GM23338 (cell line): ENCODE results near the gene PARP2. TPM values are rescaled to one million over a fixed set of nuclear protein-coding genes. Genes with fewer than 3 reads are reported as not detected.
A peak's percentile ranks its signal among the peaks of the same experiment; 100 is the strongest.

Source experiments
- ATAC-seq: fragments of 200-7000 bp; cut with Tn5 transposase; 3 replicates; pipeline ENCODE4 v1.9.1; 2020
- DNase-seq: peaks from one replicate; pipeline ENCODE4 v3.0.0-alpha.2; 2015; ENCODE audit warnings: low spot score
- H2AFZ ChIP-seq: fragments of 200-600 bp; sonication (generic); 2 replicates; pipeline ENCODE4 v1.8.0; 2016; ENCODE audit warnings: antibody characterized with exemption, mild to moderate bottlenecking, moderate library complexity
- H3F3A ChIP-seq: fragments of 200-600 bp; sonication (generic); replicated peaks from 2 replicates; pipeline ENCODE4 v1.8.0; 2017; ENCODE audit warnings: antibody characterized with exemption, mixed run types, low read depth
- H3K27ac ChIP-seq: fragments of 200-600 bp; sonication (generic); 2 replicates; pipeline ENCODE4 v1.6.1; 2016; ENCODE audit warnings: low read depth
- H3K27me3 ChIP-seq: fragments of 200-600 bp; sonication (generic); 2 replicates; pipeline ENCODE4 v1.8.0; 2016; ENCODE audit warnings: mild to moderate bottlenecking, mixed run types, moderate library complexity; ENCODE audit not compliant: insufficient read depth
- H3K36me3 ChIP-seq: fragments of 200-600 bp; sonication (generic); 2 replicates; pipeline ENCODE4 v1.8.0; 2016; ENCODE audit warnings: mild to moderate bottlenecking; ENCODE audit not compliant: insufficient read depth
- H3K4me1 ChIP-seq: fragments of 200-600 bp; sonication (generic); 2 replicates; pipeline ENCODE4 v1.8.0; 2016; ENCODE audit warnings: mild to moderate bottlenecking, moderate library complexity; ENCODE audit not compliant: insufficient read depth
- H3K4me2 ChIP-seq: fragments of 200-600 bp; sonication (generic); 2 replicates; pipeline ENCODE4 v1.7.1; 2017; ENCODE audit warnings: mixed run types
- H3K4me3 ChIP-seq: fragments of 200-600 bp; sonication (generic); 2 replicates; pipeline ENCODE4 v1.6.1; 2016; ENCODE audit warnings: mixed run types
- H3K79me2 ChIP-seq: fragments of 200-600 bp; sonication (generic); replicated peaks from 2 replicates; pipeline ENCODE4 v1.8.0; 2017; ENCODE audit warnings: mild to moderate bottlenecking; ENCODE audit not compliant: insufficient read depth
- H3K9me2 ChIP-seq: fragments of 200-600 bp; sonication (generic); 2 replicates; pipeline ENCODE4 v1.8.0; 2017; ENCODE audit not compliant: insufficient read depth
- H4K20me1 ChIP-seq: fragments of 200-600 bp; sonication (generic); replicated peaks from 2 replicates; pipeline ENCODE4 v1.8.0; 2017; ENCODE audit warnings: mild to moderate bottlenecking; ENCODE audit not compliant: insufficient read depth
- H3K27ac Mint-ChIP-seq: 2 replicates; pipeline ENCODE4 v1.8.0; 2020; ENCODE audit warnings: inconsistent platforms, mild to moderate bottlenecking, moderate library complexity, mixed read lengths
- H3K27me3 Mint-ChIP-seq: 3 replicates; pipeline ENCODE4 v1.8.0; 2022; ENCODE audit warnings: low read depth, mild to moderate bottlenecking, moderate library complexity, mixed read lengths, inconsistent platforms; ENCODE audit not compliant: insufficient read depth, poor library complexity
- H3K36me3 Mint-ChIP-seq: 3 replicates; pipeline ENCODE4 v1.8.0; 2021; ENCODE audit warnings: low read depth, mild to moderate bottlenecking, inconsistent platforms, moderate library complexity, mixed read lengths
- H3K4me1 Mint-ChIP-seq: 3 replicates; pipeline ENCODE4 v1.8.0; 2020; ENCODE audit warnings: mild to moderate bottlenecking, inconsistent platforms, mixed read lengths
- H3K4me3 Mint-ChIP-seq: 3 replicates; pipeline ENCODE4 v1.8.0; 2021; ENCODE audit warnings: moderate library complexity, mild to moderate bottlenecking, inconsistent platforms, mixed read lengths
- H3K9me3 Mint-ChIP-seq: 3 replicates; pipeline ENCODE4 v1.8.0; 2020; ENCODE audit warnings: moderate library complexity, mild to moderate bottlenecking, inconsistent platforms, mixed read lengths
- CREB1 ChIP-seq: fragments of 250-450 bp; sonication (Bioruptor Pico); IDR thresholded peaks from 2 replicates; pipeline ENCODE4 v1.5.0; 2020; ENCODE audit warnings: low read depth, mild to moderate bottlenecking, moderate library complexity
- EZH2 ChIP-seq: fragments of 200-600 bp; sonication (generic); IDR thresholded peaks from one replicate; pipeline ENCODE4 v1.8.0; 2017; ENCODE audit warnings: antibody characterized with exemption, mild to moderate bottlenecking, low read depth; ENCODE audit not compliant: unreplicated experiment
- EZH2phosphoT487 ChIP-seq: fragments of 200-600 bp; sonication (generic); IDR thresholded peaks from one replicate; pipeline ENCODE4 v1.8.1; 2018; ENCODE audit warnings: antibody characterized with exemption; ENCODE audit not compliant: unreplicated experiment
- JUNB ChIP-seq: IDR thresholded peaks from one replicate; pipeline ENCODE4 v1.6.1; 2016; ENCODE audit warnings: antibody characterized with exemption; ENCODE audit not compliant: unreplicated experiment
- NANOG ChIP-seq: IDR thresholded peaks from 2 replicates; pipeline ENCODE4 v1.6.1; 2016; ENCODE audit warnings: antibody characterized with exemption, borderline replicate concordance
- STAT1 ChIP-seq: IDR thresholded peaks from one replicate; pipeline ENCODE4 v1.6.1; 2016; ENCODE audit warnings: antibody characterized with exemption; ENCODE audit not compliant: unreplicated experiment
- ZNF114 ChIP-seq: fragments of 250-450 bp; sonication (Bioruptor Pico); IDR thresholded peaks from 2 replicates; pipeline ENCODE4 v1.5.0; 2020; ENCODE audit warnings: mild to moderate bottlenecking, moderate library complexity
- polyA plus RNA-seq: library from polyadenylated mRNA; unstranded; fragments of >200 nt; fragmentation: Nextera tagmentation; extraction: Ambion mirVana; gene quantifications from 2 replicates; pipeline ENCODE4 v1.2.1, GENCODE V29; 2016
- total RNA-seq: library from RNA; depleted of rRNA; stranded (reverse); fragments of >200 nt; shearing (Covaris generic); gene quantifications from 2 replicates; pipeline ENCODE4 v1.2.3, GENCODE V29; 2014
- TF ChIP-seq, protein P1 (sequence below), 2 experiments: fragments of 200-600 bp in 1 of 2; sonication (generic) in 1 of 2; conservative IDR thresholded peaks; 2 replicates each; pipeline versions ENCODE4 v1.5.1 to v1.6.1; 2016 to 2017; ENCODE audit warnings: antibody characterized with exemption in 2 of 2, low read depth in 2 of 2, mild to moderate bottlenecking in 2 of 2, moderate library complexity in 1 of 2
- TF ChIP-seq, protein P2 (sequence below): fragments of 250-450 bp; sonication (Bioruptor Pico); IDR thresholded peaks from 2 replicates; pipeline ENCODE4 v1.5.0; 2020; ENCODE audit warnings: mild to moderate bottlenecking, moderate library complexity
- TF ChIP-seq, protein P3 (sequence below): IDR thresholded peaks from one replicate; pipeline ENCODE4 v1.6.1; 2018; ENCODE audit warnings: antibody characterized with exemption; ENCODE audit not compliant: unreplicated experiment
- TF ChIP-seq, protein P4 (sequence below): IDR thresholded peaks from 2 replicates; pipeline ENCODE4 v1.6.1; 2016; ENCODE audit warnings: antibody characterized with exemption

PARP2 gene
- total and polyA plus RNA-seq, 2 experiments from 2014 or later, result 27.8 to 42.7 TPM

DNA sequence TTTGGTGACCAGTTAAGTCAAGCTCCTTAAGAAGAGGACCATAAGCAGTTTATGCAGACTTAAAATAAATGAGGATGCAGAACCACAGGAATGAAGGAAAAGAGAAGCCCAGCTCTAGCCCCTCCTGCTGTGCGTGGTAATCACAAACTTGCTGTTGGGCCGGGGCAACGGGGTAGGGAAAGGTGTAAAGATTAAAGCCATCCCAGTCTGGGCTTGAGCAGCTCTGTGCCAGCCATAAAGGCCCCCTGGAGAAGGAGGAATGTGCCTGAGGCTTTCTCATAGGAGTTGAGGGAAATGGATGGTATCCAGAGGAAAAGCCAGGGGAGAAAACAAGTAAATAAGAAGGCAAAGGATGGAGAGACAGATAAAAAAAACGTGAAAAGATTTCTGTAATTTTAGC, 44.7 kb downstream of the PARP2 start:
- Histone ChIP-seq H3K4me1 (no peaks in the 10 kb centered on the region), H3K27me3 (no peaks in the 10 kb centered on the region), H3K27ac (no peak overlapping the region; the same call in 1 of the 2 replicates), H3K36me3 (0 out of 2 replicates have a peak, but pooled peaks cover 3% of the 10 kb centered on the region), H3K9me2 (no peaks in the 10 kb centered on the region), H4K20me1 (no peaks in the 10 kb centered on the region), H3K4me3 (no peak overlapping the region), H3K4me2 (no peak overlapping the region), H3F3A (no peaks in the 10 kb centered on the region), H3K79me2 (no peaks in the 10 kb centered on the region), H2AFZ (no peak overlapping the region)
- no peak overlapping the region for H3K4me3 Mint-ChIP-seq
- ATAC-seq, result peak; percentile 77
- H3K27me3 Mint-ChIP-seq, result peaks cover 8% of the 10 kb centered on the region
- H3K36me3 Mint-ChIP-seq, result peaks cover 50% of the 10 kb centered on the region
- H3K27ac Mint-ChIP-seq, result no peak overlapping the region; the same call in 1 of the 2 replicates
- H3K9me3 Mint-ChIP-seq, result no peaks in the 10 kb centered on the region; the same call in 2 of the 3 replicates
- TF ChIP-seq, protein P1, sequence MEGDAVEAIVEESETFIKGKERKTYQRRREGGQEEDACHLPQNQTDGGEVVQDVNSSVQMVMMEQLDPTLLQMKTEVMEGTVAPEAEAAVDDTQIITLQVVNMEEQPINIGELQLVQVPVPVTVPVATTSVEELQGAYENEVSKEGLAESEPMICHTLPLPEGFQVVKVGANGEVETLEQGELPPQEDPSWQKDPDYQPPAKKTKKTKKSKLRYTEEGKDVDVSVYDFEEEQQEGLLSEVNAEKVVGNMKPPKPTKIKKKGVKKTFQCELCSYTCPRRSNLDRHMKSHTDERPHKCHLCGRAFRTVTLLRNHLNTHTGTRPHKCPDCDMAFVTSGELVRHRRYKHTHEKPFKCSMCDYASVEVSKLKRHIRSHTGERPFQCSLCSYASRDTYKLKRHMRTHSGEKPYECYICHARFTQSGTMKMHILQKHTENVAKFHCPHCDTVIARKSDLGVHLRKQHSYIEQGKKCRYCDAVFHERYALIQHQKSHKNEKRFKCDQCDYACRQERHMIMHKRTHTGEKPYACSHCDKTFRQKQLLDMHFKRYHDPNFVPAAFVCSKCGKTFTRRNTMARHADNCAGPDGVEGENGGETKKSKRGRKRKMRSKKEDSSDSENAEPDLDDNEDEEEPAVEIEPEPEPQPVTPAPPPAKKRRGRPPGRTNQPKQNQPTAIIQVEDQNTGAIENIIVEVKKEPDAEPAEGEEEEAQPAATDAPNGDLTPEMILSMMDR (conservative IDR thresholded peaks at IDR 0.05; ENCODE audit: low read depth in 2 of 2), result no peak
- TF ChIP-seq EZH2, result no peak
- TF ChIP-seq, protein P2, sequence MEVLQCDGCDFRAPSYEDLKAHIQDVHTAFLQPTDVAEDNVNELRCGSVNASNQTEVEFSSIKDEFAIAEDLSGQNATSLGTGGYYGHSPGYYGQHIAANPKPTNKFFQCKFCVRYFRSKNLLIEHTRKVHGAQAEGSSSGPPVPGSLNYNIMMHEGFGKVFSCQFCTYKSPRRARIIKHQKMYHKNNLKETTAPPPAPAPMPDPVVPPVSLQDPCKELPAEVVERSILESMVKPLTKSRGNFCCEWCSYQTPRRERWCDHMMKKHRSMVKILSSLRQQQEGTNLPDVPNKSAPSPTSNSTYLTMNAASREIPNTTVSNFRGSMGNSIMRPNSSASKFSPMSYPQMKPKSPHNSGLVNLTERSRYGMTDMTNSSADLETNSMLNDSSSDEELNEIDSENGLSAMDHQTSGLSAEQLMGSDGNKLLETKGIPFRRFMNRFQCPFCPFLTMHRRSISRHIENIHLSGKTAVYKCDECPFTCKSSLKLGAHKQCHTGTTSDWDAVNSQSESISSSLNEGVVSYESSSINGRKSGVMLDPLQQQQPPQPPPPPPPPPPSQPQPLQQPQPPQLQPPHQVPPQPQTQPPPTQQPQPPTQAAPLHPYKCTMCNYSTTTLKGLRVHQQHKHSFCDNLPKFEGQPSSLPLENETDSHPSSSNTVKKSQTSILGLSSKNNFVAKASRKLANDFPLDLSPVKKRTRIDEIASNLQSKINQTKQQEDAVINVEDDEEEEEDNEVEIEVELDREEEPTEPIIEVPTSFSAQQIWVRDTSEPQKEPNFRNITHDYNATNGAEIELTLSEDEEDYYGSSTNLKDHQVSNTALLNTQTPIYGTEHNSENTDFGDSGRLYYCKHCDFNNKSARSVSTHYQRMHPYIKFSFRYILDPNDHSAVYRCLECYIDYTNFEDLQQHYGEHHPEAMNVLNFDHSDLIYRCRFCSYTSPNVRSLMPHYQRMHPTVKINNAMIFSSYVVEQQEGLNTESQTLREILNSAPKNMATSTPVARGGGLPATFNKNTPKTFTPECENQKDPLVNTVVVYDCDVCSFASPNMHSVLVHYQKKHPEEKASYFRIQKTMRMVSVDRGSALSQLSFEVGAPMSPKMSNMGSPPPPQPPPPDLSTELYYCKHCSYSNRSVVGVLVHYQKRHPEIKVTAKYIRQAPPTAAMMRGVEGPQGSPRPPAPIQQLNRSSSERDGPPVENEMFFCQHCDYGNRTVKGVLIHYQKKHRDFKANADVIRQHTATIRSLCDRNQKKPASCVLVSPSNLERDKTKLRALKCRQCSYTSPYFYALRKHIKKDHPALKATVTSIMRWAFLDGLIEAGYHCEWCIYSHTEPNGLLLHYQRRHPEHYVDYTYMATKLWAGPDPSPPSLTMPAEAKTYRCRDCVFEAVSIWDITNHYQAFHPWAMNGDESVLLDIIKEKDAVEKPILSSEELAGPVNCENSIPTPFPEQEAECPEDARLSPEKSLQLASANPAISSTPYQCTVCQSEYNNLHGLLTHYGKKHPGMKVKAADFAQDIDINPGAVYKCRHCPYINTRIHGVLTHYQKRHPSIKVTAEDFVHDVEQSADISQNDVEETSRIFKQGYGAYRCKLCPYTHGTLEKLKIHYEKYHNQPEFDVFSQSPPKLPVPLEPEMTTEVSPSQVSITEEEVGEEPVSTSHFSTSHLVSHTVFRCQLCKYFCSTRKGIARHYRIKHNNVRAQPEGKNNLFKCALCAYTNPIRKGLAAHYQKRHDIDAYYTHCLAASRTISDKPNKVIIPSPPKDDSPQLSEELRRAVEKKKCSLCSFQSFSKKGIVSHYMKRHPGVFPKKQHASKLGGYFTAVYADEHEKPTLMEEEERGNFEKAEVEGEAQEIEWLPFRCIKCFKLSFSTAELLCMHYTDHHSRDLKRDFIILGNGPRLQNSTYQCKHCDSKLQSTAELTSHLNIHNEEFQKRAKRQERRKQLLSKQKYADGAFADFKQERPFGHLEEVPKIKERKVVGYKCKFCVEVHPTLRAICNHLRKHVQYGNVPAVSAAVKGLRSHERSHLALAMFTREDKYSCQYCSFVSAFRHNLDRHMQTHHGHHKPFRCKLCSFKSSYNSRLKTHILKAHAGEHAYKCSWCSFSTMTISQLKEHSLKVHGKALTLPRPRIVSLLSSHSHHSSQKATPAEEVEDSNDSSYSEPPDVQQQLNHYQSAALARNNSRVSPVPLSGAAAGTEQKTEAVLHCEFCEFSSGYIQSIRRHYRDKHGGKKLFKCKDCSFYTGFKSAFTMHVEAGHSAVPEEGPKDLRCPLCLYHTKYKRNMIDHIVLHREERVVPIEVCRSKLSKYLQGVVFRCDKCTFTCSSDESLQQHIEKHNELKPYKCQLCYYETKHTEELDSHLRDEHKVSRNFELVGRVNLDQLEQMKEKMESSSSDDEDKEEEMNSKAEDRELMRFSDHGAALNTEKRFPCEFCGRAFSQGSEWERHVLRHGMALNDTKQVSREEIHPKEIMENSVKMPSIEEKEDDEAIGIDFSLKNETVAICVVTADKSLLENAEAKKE (CRISPR knock-in tag), result no peak
- no peak for TF ChIP-seq EZH2phosphoT487
- no peak for TF ChIP-seq JUNB
- TF ChIP-seq NANOG, result no peak
- no peak for TF ChIP-seq CREB1 (CRISPR knock-in tag)
- TF ChIP-seq STAT1, result no peak
- TF ChIP-seq ZNF114 (CRISPR knock-in tag), result no peak
- TF ChIP-seq, protein P3, sequence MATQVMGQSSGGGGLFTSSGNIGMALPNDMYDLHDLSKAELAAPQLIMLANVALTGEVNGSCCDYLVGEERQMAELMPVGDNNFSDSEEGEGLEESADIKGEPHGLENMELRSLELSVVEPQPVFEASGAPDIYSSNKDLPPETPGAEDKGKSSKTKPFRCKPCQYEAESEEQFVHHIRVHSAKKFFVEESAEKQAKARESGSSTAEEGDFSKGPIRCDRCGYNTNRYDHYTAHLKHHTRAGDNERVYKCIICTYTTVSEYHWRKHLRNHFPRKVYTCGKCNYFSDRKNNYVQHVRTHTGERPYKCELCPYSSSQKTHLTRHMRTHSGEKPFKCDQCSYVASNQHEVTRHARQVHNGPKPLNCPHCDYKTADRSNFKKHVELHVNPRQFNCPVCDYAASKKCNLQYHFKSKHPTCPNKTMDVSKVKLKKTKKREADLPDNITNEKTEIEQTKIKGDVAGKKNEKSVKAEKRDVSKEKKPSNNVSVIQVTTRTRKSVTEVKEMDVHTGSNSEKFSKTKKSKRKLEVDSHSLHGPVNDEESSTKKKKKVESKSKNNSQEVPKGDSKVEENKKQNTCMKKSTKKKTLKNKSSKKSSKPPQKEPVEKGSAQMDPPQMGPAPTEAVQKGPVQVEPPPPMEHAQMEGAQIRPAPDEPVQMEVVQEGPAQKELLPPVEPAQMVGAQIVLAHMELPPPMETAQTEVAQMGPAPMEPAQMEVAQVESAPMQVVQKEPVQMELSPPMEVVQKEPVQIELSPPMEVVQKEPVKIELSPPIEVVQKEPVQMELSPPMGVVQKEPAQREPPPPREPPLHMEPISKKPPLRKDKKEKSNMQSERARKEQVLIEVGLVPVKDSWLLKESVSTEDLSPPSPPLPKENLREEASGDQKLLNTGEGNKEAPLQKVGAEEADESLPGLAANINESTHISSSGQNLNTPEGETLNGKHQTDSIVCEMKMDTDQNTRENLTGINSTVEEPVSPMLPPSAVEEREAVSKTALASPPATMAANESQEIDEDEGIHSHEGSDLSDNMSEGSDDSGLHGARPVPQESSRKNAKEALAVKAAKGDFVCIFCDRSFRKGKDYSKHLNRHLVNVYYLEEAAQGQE, result no peak
- TF ChIP-seq, protein P4, sequence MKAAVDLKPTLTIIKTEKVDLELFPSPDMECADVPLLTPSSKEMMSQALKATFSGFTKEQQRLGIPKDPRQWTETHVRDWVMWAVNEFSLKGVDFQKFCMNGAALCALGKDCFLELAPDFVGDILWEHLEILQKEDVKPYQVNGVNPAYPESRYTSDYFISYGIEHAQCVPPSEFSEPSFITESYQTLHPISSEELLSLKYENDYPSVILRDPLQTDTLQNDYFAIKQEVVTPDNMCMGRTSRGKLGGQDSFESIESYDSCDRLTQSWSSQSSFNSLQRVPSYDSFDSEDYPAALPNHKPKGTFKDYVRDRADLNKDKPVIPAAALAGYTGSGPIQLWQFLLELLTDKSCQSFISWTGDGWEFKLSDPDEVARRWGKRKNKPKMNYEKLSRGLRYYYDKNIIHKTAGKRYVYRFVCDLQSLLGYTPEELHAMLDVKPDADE, result no peak
- DNase-seq, result peak; percentile 12
- peaks cover 6% of the 10 kb centered on the region; the same call in 2 of the 3 replicates for H3K4me1 Mint-ChIP-seq
